DOHH2 (cell line): ENCODE results near the gene SLC25A51.

Source experiments
- H3F3A ChIP-seq: fragments of 200-600 bp; sonication (generic), shearing (Covaris generic); 2 replicates; pipeline ENCODE4 v1.6.0; 2016; ENCODE audit warnings: antibody characterized with exemption, mild to moderate bottlenecking; ENCODE audit not compliant: control insufficient read depth, insufficient read depth
- H3K27ac ChIP-seq: fragments of 200-600 bp; sonication (generic); 2 replicates; pipeline ENCODE4 v1.5.1; 2014; ENCODE audit warnings: low read depth, mild to moderate bottlenecking, low read length, moderate library complexity
- H3K27me3 ChIP-seq: fragments of 200-600 bp; sonication (generic); 2 replicates; pipeline ENCODE4 v1.6.1; 2014; ENCODE audit warnings: mild to moderate bottlenecking, low read length, mixed read lengths; ENCODE audit not compliant: control insufficient read depth
- H3K36me3 ChIP-seq: fragments of 200-600 bp; sonication (generic); 2 replicates; pipeline ENCODE4 v1.6.1; 2014; ENCODE audit warnings: mild to moderate bottlenecking, low read length, moderate library complexity, mixed read lengths; ENCODE audit not compliant: control insufficient read depth
- H3K4me1 ChIP-seq: fragments of 200-600 bp; sonication (generic); 2 replicates; pipeline ENCODE4 v1.6.1; 2014; ENCODE audit warnings: mild to moderate bottlenecking, low read length, mixed read lengths; ENCODE audit not compliant: control insufficient read depth
- H3K4me2 ChIP-seq: fragments of 200-600 bp; sonication (generic); 2 replicates; pipeline ENCODE4 v1.6.0; 2014; ENCODE audit warnings: mild to moderate bottlenecking, low read length, moderate library complexity
- H3K4me3 ChIP-seq: fragments of 200-600 bp; sonication (generic); 2 replicates; pipeline ENCODE4 v1.5.1; 2014; ENCODE audit warnings: mild to moderate bottlenecking, low read length, mixed read lengths
- H3K79me2 ChIP-seq: fragments of 200-600 bp; sonication (generic); 2 replicates; pipeline ENCODE4 v1.6.1; 2014; ENCODE audit warnings: mild to moderate bottlenecking, low read length, mixed read lengths; ENCODE audit not compliant: control insufficient read depth
- H3K9me2 ChIP-seq: fragments of 200-600 bp; sonication (generic); replicated peaks from 2 replicates; pipeline ENCODE4 v1.6.1; 2014; ENCODE audit warnings: mild to moderate bottlenecking, low read length, mixed read lengths; ENCODE audit not compliant: control insufficient read depth
- H3K9me3 ChIP-seq: fragments of 200-600 bp; sonication (generic); 2 replicates; pipeline ENCODE4 v1.6.1; 2014; ENCODE audit warnings: antibody characterized with exemption, low read length, mixed read lengths; ENCODE audit not compliant: control insufficient read depth, insufficient read depth
- H4K20me1 ChIP-seq: fragments of 200-600 bp; sonication (generic); 2 replicates; pipeline ENCODE4 v1.6.0; 2014; ENCODE audit warnings: low read depth, mild to moderate bottlenecking, antibody characterized with exemption, low read length, moderate library complexity; ENCODE audit not compliant: control insufficient read depth, insufficient read depth
- EZH2phosphoT487 ChIP-seq: fragments of 200-600 bp; sonication (generic); IDR thresholded peaks from 2 replicates; pipeline ENCODE4 v1.6.1; 2017; ENCODE audit warnings: borderline replicate concordance, mild to moderate bottlenecking, antibody characterized with exemption, low read length, moderate library complexity, mixed read lengths
- TF ChIP-seq, protein P1 (sequence below): fragments of 200-600 bp; sonication (generic); IDR thresholded peaks from one replicate; pipeline ENCODE4 v1.5.1; 2014; ENCODE audit warnings: antibody characterized with exemption, mild to moderate bottlenecking, low read depth, low read length; ENCODE audit not compliant: poor library complexity, severe bottlenecking

SLC25A51 gene

DNA sequence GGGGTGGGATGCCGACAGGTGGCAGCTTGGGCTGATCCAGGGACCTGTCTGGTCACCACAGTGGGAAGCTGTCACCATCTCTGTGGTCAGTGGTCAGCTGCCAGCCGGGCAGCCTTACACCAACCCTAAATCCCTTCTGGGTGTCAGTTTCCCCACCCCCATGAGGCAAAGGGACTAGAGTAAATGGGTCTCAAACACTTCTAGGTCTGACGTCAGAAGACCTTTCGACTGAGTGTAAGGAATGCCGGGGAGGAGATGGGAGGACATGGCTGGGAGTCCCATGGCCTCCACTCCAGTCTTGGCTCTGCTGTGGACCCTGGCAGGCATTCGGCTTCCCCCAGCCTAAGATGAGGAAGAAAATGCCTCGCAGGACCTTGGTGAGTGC is 40.3 kb upstream of the SLC25A51 start:
- no peak overlapping the region for H3K27ac ChIP-seq
- H3K79me2 ChIP-seq, result no peaks in the 10 kb centered on the region
- no peaks in the 10 kb centered on the region for H3K9me3 ChIP-seq
- TF ChIP-seq EZH2phosphoT487, result no peak
- TF ChIP-seq, protein P1, sequence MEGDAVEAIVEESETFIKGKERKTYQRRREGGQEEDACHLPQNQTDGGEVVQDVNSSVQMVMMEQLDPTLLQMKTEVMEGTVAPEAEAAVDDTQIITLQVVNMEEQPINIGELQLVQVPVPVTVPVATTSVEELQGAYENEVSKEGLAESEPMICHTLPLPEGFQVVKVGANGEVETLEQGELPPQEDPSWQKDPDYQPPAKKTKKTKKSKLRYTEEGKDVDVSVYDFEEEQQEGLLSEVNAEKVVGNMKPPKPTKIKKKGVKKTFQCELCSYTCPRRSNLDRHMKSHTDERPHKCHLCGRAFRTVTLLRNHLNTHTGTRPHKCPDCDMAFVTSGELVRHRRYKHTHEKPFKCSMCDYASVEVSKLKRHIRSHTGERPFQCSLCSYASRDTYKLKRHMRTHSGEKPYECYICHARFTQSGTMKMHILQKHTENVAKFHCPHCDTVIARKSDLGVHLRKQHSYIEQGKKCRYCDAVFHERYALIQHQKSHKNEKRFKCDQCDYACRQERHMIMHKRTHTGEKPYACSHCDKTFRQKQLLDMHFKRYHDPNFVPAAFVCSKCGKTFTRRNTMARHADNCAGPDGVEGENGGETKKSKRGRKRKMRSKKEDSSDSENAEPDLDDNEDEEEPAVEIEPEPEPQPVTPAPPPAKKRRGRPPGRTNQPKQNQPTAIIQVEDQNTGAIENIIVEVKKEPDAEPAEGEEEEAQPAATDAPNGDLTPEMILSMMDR, result no peak
- no peaks in the 10 kb centered on the region for H3K4me1 ChIP-seq
- H3K9me2 ChIP-seq, result no peaks in the 10 kb centered on the region
- no peaks in the 10 kb centered on the region for H3F3A ChIP-seq
- no peaks in the 10 kb centered on the region for H3K36me3 ChIP-seq
- no peak overlapping the region for H3K4me2 ChIP-seq
- H3K4me3 ChIP-seq, result no peak overlapping the region
- peaks cover 11% of the 10 kb centered on the region; the same call in 1 of the 2 replicates for H3K27me3 ChIP-seq
- no peaks in the 10 kb centered on the region for H4K20me1 ChIP-seq

DNA sequence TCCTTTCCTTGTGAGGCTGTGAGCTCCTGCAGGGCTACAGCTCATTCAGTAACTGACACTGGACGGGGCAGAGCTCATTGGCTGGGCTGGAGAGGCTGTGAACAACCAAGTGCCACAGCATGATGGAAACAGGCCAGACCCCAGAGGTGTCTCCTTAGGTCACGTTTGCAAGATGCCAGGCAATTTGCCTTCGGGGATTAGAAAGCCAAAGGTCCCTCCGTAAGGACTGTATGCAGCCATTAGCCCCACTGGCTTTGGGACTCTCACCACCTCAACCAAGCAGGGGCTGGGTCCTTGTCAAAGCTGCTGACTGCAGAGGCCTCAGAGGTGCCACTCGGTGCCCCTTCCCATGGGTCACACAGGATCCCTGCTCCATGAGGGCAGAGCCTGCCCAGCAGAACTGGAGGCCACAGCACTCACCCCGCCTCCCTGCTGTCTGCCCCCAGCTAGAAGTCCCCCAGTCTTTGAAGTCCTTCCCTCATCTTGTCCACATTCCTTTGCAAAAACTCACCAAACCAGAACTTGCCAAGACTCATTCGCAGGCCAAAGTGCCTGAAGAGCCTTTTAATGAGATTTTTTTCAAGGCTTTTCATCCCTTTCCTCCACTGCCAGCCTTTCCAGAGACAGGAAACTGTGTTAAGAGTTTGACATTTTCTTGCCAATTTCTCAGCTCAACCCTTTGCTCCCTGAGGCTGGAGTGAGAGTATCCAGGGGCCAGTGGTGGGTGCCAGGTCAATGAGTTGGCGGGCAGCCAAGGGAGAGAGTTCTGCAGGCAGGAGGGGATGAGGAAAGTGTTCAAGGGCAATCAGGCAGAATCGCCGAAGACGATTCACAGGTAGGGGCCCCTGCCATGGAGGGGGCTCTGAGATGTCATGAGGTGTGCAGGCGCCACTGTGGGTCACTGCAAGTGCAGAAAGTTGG is 39.7 kb upstream of the SLC25A51 start:
- H3K4me1 ChIP-seq, result no peaks in the 10 kb centered on the region
- H3K27ac ChIP-seq, result no peak overlapping the region
- H3K36me3 ChIP-seq, result no peaks in the 10 kb centered on the region
- no peak for TF ChIP-seq EZH2phosphoT487
- TF ChIP-seq, protein P1, result no peak
- peaks cover 11% of the 10 kb centered on the region; the same call in 1 of the 2 replicates for H3K27me3 ChIP-seq
- H3K9me2 ChIP-seq, result no peaks in the 10 kb centered on the region
- H3K9me3 ChIP-seq, result no peaks in the 10 kb centered on the region
- H3K4me2 ChIP-seq, result no peak overlapping the region
- H3F3A ChIP-seq, result no peaks in the 10 kb centered on the region
- H3K79me2 ChIP-seq, result no peaks in the 10 kb centered on the region
- H3K4me3 ChIP-seq, result no peak overlapping the region
- no peaks in the 10 kb centered on the region for H4K20me1 ChIP-seq

- H3K9me3 ChIP-seq, result no peaks in the 10 kb centered on the region
- H3K27me3 ChIP-seq, result peaks cover 11% of the 10 kb centered on the region; the same call in 1 of the 2 replicates
- no peak overlapping the region for H3K4me2 ChIP-seq
- H3K9me2 ChIP-seq, result no peaks in the 10 kb centered on the region
- no peak overlapping the region for H3K27ac ChIP-seq
- no peaks in the 10 kb centered on the region for H3F3A ChIP-seq
- TF ChIP-seq EZH2phosphoT487, result no peak
- TF ChIP-seq, protein P1, result no peak
- H3K4me1 ChIP-seq, result no peaks in the 10 kb centered on the region
- H3K4me3 ChIP-seq, result no peak overlapping the region
- H3K79me2 ChIP-seq, result no peaks in the 10 kb centered on the region
- H4K20me1 ChIP-seq, result no peaks in the 10 kb centered on the region
- H3K36me3 ChIP-seq, result no peaks in the 10 kb centered on the region
Measured at GRCh38 chr9:37942621-37943344, 38.9 kb upstream of the SLC25A51 start.
